WTC11 (cell line): ENCODE measurements around the gene TNK1.

Experiments
- CTCF ChIP-seq: fragments of 200-600 bp; IDR thresholded peaks from 2 replicates; pipeline ENCODE4 v1.8.0; 2022; ENCODE audit warnings: antibody characterized with exemption
- MLX ChIP-seq: sonication (generic); formaldehyde crosslinking; IDR thresholded peaks from 2 replicates; pipeline ENCODE4 v1.8.1; 2023; ENCODE audit warnings: mild to moderate bottlenecking, missing genetic modification reagents, moderate library complexity
- NFYB ChIP-seq: sonication (generic); formaldehyde crosslinking; conservative IDR thresholded peaks from 2 replicates; pipeline ENCODE4 v1.8.0; 2022; ENCODE audit warnings: low read depth, missing genetic modification reagents
- RELA ChIP-seq: sonication (generic); formaldehyde crosslinking; IDR thresholded peaks from 2 replicates; pipeline ENCODE4 v1.8.1; 2022; ENCODE audit warnings: missing genetic modification reagents, mild to moderate bottlenecking, borderline replicate concordance

- TF ChIP-seq NFYB (CRISPR knock-in tag) (no peak), MLX (CRISPR knock-in tag) (no peak), CTCF (no peak), RELA (CRISPR knock-in tag) (no peak)
These were observed 25.4 kb downstream of the TNK1 start for GRCh38 chr17:7406235-7406825.
